ENCODE results near the gene RPL41. TPM values are rescaled to one million over a fixed set of nuclear protein-coding genes. Genes with fewer than 3 reads are reported as not detected.
A peak's percentile ranks its signal among the peaks of the same experiment; 100 is the strongest.

RPL41 gene
- total and polyA plus RNA-seq, 9 of the 15 experiments (the other 6 are each of a cell fraction or from before 2014, with no cell fraction given) = 3,403 to 11,276 (median 5,604) TPM

DNA sequence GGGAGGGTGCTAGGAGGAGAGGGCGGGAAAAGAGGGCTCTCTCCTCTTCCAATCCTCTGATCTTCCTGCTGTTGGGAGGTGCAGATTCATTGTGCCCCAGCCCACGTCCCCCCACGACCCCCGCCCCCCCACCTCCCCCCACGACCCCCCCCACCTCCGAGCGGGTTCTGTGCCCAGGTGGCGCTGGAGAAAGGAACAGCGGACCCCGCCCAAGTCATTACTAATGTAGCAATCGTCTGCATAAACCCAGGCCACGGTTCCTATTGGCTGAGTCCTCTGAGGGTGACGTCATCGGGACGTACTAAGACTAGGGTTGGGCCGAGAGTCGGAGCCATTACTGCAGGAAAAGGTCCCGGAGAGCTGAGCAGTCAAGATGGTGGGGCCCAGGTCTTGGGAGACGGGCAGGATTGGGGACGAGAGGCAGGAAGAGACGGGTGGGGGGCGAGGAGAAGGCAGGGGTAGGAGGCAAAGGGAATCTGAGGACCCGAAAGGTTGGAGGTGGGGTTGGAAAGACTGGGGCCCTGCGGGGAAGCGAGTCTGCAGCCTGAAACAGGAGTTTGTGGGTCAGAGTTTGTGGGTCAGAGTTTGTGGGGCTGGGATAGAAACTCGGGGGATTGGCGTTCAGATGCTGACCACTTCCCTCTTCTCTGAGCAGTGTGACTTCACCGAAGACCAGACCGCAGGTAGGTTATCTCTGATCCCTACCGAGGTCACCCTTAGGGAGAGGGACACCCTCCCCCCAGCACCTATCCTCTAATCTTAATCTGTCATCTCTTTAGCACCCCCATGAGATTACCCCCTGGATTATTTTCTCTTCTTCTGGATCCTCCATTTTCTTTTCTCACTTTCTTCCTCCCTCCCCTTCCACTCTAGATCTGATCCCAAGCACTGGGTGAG, 41.8 kb downstream of the RPL41 start, which contains the start of gene MYL6 (continued):
- TF ChIP-seq ZNF586 (CRISPR knock-in tag; conservative IDR thresholded peaks at IDR 0.05) (no peak), ZNF263 (CRISPR knock-in tag; IDR thresholded peaks at IDR 0.05; ENCODE audit: borderline replicate concordance) (no peak; the same call in 1 of the 2 replicates), CBFB (CRISPR knock-in tag; IDR thresholded peaks at IDR 0.05) (no peak), ZNF134 (CRISPR knock-in tag; conservative IDR thresholded peaks at IDR 0.05) (no peak), ELF1 (tag; IDR thresholded peaks at IDR 0.05) (no peak; the same call in 1 of the 2 replicates), EZH2 (IDR thresholded peaks at IDR 0.05; ENCODE audit: borderline replicate concordance, low read depth, low read length) (no peak), ZSCAN32 (CRISPR knock-in tag; IDR thresholded peaks at IDR 0.05) (no peak; the same call in 1 of the 2 replicates), PTBP1 (IDR thresholded peaks at IDR 0.05; ENCODE audit: low read depth, low read length) (no peak; the same call in 1 of the 2 replicates), ASH1L (IDR thresholded peaks at IDR 0.05; ENCODE audit: borderline replicate concordance, low read depth, partially characterized antibody) (no peak), ZEB2 (IDR thresholded peaks at IDR 0.05) (peak; percentile 85), BRD9 (IDR thresholded peaks at IDR 0.05; ENCODE audit: low read depth, partially characterized antibody) (peak; percentile 81), CBX1 (IDR thresholded peaks at IDR 0.05; ENCODE audit: low read depth) (peak; percentile 91), ZNF316 (IDR thresholded peaks at IDR 0.05) (no peak), NFATC3 (IDR thresholded peaks at IDR 0.05) (no peak)
- TF ChIP-seq, protein P1, sequence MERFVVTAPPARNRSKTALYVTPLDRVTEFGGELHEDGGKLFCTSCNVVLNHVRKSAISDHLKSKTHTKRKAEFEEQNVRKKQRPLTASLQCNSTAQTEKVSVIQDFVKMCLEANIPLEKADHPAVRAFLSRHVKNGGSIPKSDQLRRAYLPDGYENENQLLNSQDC (CRISPR knock-in tag; IDR thresholded peaks at IDR 0.05) = peak; percentile 60; the same call in 1 of the 2 replicates
- TF ChIP-seq, protein P2, sequence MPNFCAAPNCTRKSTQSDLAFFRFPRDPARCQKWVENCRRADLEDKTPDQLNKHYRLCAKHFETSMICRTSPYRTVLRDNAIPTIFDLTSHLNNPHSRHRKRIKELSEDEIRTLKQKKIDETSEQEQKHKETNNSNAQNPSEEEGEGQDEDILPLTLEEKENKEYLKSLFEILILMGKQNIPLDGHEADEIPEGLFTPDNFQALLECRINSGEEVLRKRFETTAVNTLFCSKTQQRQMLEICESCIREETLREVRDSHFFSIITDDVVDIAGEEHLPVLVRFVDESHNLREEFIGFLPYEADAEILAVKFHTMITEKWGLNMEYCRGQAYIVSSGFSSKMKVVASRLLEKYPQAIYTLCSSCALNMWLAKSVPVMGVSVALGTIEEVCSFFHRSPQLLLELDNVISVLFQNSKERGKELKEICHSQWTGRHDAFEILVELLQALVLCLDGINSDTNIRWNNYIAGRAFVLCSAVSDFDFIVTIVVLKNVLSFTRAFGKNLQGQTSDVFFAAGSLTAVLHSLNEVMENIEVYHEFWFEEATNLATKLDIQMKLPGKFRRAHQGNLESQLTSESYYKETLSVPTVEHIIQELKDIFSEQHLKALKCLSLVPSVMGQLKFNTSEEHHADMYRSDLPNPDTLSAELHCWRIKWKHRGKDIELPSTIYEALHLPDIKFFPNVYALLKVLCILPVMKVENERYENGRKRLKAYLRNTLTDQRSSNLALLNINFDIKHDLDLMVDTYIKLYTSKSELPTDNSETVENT (CRISPR knock-in tag; IDR thresholded peaks at IDR 0.05) = peak; percentile 79
- TF ChIP-seq, protein P3, sequence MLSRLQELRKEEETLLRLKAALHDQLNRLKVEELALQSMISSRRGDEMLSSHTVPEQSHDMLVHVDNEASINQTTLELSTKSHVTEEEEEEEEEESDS (CRISPR knock-in tag; IDR thresholded peaks at IDR 0.05) = no peak
- TF ChIP-seq, protein P4, sequence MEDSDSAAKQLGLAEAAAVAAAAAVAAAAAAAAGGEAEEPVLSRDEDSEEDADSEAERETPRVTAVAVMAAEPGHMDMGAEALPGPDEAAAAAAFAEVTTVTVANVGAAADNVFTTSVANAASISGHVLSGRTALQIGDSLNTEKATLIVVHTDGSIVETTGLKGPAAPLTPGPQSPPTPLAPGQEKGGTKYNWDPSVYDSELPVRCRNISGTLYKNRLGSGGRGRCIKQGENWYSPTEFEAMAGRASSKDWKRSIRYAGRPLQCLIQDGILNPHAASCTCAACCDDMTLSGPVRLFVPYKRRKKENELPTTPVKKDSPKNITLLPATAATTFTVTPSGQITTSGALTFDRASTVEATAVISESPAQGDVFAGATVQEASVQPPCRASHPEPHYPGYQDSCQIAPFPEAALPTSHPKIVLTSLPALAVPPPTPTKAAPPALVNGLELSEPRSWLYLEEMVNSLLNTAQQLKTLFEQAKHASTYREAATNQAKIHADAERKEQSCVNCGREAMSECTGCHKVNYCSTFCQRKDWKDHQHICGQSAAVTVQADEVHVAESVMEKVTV (CRISPR knock-in tag; IDR thresholded peaks at IDR 0.05) = no peak; the same call in 1 of the 2 replicates
- TF ChIP-seq, protein P5, sequence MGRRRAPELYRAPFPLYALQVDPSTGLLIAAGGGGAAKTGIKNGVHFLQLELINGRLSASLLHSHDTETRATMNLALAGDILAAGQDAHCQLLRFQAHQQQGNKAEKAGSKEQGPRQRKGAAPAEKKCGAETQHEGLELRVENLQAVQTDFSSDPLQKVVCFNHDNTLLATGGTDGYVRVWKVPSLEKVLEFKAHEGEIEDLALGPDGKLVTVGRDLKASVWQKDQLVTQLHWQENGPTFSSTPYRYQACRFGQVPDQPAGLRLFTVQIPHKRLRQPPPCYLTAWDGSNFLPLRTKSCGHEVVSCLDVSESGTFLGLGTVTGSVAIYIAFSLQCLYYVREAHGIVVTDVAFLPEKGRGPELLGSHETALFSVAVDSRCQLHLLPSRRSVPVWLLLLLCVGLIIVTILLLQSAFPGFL (CRISPR knock-in tag; IDR thresholded peaks at IDR 0.05) = no peak
- TF ChIP-seq, protein P6, sequence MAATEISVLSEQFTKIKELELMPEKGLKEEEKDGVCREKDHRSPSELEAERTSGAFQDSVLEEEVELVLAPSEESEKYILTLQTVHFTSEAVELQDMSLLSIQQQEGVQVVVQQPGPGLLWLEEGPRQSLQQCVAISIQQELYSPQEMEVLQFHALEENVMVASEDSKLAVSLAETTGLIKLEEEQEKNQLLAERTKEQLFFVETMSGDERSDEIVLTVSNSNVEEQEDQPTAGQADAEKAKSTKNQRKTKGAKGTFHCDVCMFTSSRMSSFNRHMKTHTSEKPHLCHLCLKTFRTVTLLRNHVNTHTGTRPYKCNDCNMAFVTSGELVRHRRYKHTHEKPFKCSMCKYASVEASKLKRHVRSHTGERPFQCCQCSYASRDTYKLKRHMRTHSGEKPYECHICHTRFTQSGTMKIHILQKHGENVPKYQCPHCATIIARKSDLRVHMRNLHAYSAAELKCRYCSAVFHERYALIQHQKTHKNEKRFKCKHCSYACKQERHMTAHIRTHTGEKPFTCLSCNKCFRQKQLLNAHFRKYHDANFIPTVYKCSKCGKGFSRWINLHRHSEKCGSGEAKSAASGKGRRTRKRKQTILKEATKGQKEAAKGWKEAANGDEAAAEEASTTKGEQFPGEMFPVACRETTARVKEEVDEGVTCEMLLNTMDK (IDR thresholded peaks at IDR 0.05; ENCODE audit: borderline replicate concordance, insufficient read depth, low read depth, low read length, poor library complexity, severe bottlenecking) = no peak

All from K562 (cell line).